PC-3 (cell line): ENCODE measurements around the gene CASP1. TPM values are rescaled to one million over a fixed set of nuclear protein-coding genes. Genes with fewer than 3 reads are reported as not detected.

Source experiments
- ATAC-seq: fragments of 200-7000 bp; cut with Tn5 transposase; 2 replicates; pipeline ENCODE4 v1.9.1; 2020; ENCODE audit warnings: mild to moderate bottlenecking, moderate library complexity
- BruUV-seq: library from RNA; stranded (reverse); fragments of 400-500 nt; replicated peaks from 2 replicates; lab custom pipeline; 2021; lab: Mats Ljungman, UMichigan
- CTCF ChIA-PET: fragments of 300-600 bp; sonication (Branson Sonifier 250); formaldehyde crosslinking; loops from one replicate; lab custom pipeline; 2022; ENCODE audit warnings: antibody characterized with exemption; lab: Charles Lee
- POLR2A ChIA-PET: fragments of 300-600 bp; sonication (Branson Sonifier 250); formaldehyde crosslinking; loops from one replicate; lab custom pipeline; 2022; ENCODE audit warnings: antibody characterized with exemption; ENCODE audit not compliant: unreplicated experiment; lab: Charles Lee
- DNase-seq: peaks from one replicate; pipeline ENCODE4 v3.0.0-alpha.2; 2015
- H2AFZ ChIP-seq: fragments of 300-600 bp; sonication (generic); 2 replicates; pipeline ENCODE4 v1.6.0; 2016; ENCODE audit warnings: antibody characterized with exemption, low read length
- H3F3A ChIP-seq: fragments of 300-600 bp; sonication (generic); one replicate; pipeline ENCODE4 v1.6.0; 2017; ENCODE audit warnings: antibody characterized with exemption, low read length, control low read depth, mild to moderate bottlenecking; ENCODE audit not compliant: unreplicated experiment
- H3K27ac ChIP-seq: fragments of 300-600 bp; sonication (generic); 2 replicates; pipeline ENCODE4 v1.5.1; 2016; ENCODE audit warnings: mild to moderate bottlenecking, low read length
- H3K27me3 ChIP-seq: fragments of 300-600 bp; sonication (generic); 2 replicates; pipeline ENCODE4 v1.6.1; 2016; ENCODE audit warnings: low read length, mixed read lengths
- H3K36me3 ChIP-seq: fragments of 300-600 bp; sonication (generic); 2 replicates; pipeline ENCODE4 v1.6.1; 2016; ENCODE audit warnings: low read depth, mixed run types, low read length, mixed read lengths
- H3K4me1 ChIP-seq: fragments of 300-600 bp; sonication (generic); 2 replicates; pipeline ENCODE4 v1.5.1; 2016; ENCODE audit warnings: low read length; ENCODE audit not compliant: insufficient read depth
- H3K4me2 ChIP-seq: fragments of 300-600 bp; sonication (generic); 2 replicates; pipeline ENCODE4 v1.6.0; 2016; ENCODE audit warnings: low read length
- H3K4me3 ChIP-seq: fragments of 300-600 bp; sonication (generic); 2 replicates; pipeline ENCODE4 v1.5.1; 2016; ENCODE audit warnings: mild to moderate bottlenecking, low read length, mixed read lengths
- H3K79me2 ChIP-seq: fragments of 300-600 bp; sonication (generic); 2 replicates; pipeline ENCODE4 v1.6.1; 2017; ENCODE audit warnings: low read length, mixed read lengths
- H3K9ac ChIP-seq: fragments of 300-600 bp; sonication (generic); 2 replicates; pipeline ENCODE4 v1.6.0; 2016; ENCODE audit warnings: mild to moderate bottlenecking, low read length
- H3K9me2 ChIP-seq: fragments of 300-600 bp; sonication (generic); replicated peaks from 2 replicates; pipeline ENCODE4 v1.6.1; 2016; ENCODE audit warnings: mixed run types, low read length, mixed read lengths
- H3K9me3 ChIP-seq: fragments of 300-600 bp; sonication (generic); 2 replicates; pipeline ENCODE4 v1.6.1; 2016; ENCODE audit warnings: low read length, mixed read lengths
- H4K20me1 ChIP-seq: fragments of 300-600 bp; sonication (generic); 2 replicates; pipeline ENCODE4 v1.6.1; 2016; ENCODE audit warnings: low read length, mixed read lengths
- CTCF ChIP-seq: fragments of 300-600 bp; sonication (generic); conservative IDR thresholded peaks from 2 replicates; pipeline ENCODE4 v1.5.1; 2017; ENCODE audit warnings: antibody characterized with exemption, low read depth, mild to moderate bottlenecking, low read length
- EZH2 ChIP-seq: fragments of 300-600 bp; sonication (generic); IDR thresholded peaks from one replicate; pipeline ENCODE4 v1.6.1; 2017; ENCODE audit warnings: antibody characterized with exemption, mild to moderate bottlenecking, low read length; ENCODE audit not compliant: unreplicated experiment
- EZH2phosphoT487 ChIP-seq: fragments of 300-600 bp; sonication (generic); IDR thresholded peaks from 2 replicates; pipeline ENCODE4 v1.6.1; 2018; ENCODE audit warnings: mild to moderate bottlenecking, antibody characterized with exemption, low read length, borderline replicate concordance
- intact Hi-C: fragments of 100-400 bp; cut with micrococcal nuclease; formaldehyde crosslinking; loops from 2 replicates; pipeline ENCODE4 v1.9.0; 2023
- total RNA-seq: library from RNA; depleted of rRNA; stranded (reverse); fragments of >200 nt; gene quantifications from 2 replicates; pipeline ENCODE4 v1.2.3, GENCODE V29; 2014

CASP1 gene
- total RNA-seq, 1 experiment from 2014 or later, result 0.33 TPM

GRCh38 chr11:105051559-105051958, 16.6 kb upstream of the CASP1 start:
- no peaks in the 10 kb centered on the region for H4K20me1 ChIP-seq
- ChIA-PET CTCF (no interaction called here), POLR2A (no interaction called here)
- no peaks in the 10 kb centered on the region for H3K9me3 ChIP-seq
- no peak for TF ChIP-seq CTCF
- no peak for TF ChIP-seq EZH2phosphoT487
- TF ChIP-seq EZH2, result no peak
- peaks cover 13% of the 10 kb centered on the region for H3K4me1 ChIP-seq
- H3K4me2 ChIP-seq, result no peak overlapping the region
- H3K27ac ChIP-seq, result no peak overlapping the region
- H3K9ac ChIP-seq, result no peak overlapping the region
- no TSS peak for BruUV-seq
- no peaks in the 10 kb centered on the region for H3K9me2 ChIP-seq
- H3K79me2 ChIP-seq, result no peaks in the 10 kb centered on the region
- DNase-seq, result no peak
- no peaks in the 10 kb centered on the region for H3F3A ChIP-seq
- no peaks in the 10 kb centered on the region for H3K36me3 ChIP-seq
- no peaks in the 10 kb centered on the region for H3K27me3 ChIP-seq
- no peak overlapping the region for H3K4me3 ChIP-seq
- no peak for ATAC-seq
- intact Hi-C loops, result no loop called here
- H2AFZ ChIP-seq, result no peak overlapping the region

- intact Hi-C loops, result loop anchor here (5.0 kb wide), 2 partner anchors 58 to 813 kb away; no protein-coding TSS in a partner anchor
Observed at GRCh38 chr11:105049481-105049880, 14.5 kb upstream of the CASP1 start.

GRCh38 chr11:105046898-105047579, 12.1 kb upstream of the CASP1 start:
- Histone ChIP-seq H3K27ac (peak overlapping the region; percentile 79), H2AFZ (peak overlapping the region; percentile 1; the same call in 1 of the 2 replicates), H3K4me2 (peak overlapping the region; percentile 47)

More at GRCh38 chr11:105049481-105049880, 14.5 kb upstream of the CASP1 start:
- H3K4me1 ChIP-seq, result peaks cover 16% of the 10 kb centered on the region
- no peaks in the 10 kb centered on the region for H3K9me2 ChIP-seq
- no peaks in the 10 kb centered on the region for H3K36me3 ChIP-seq
- H3F3A ChIP-seq, result no peaks in the 10 kb centered on the region
- no peak overlapping the region for H3K27ac ChIP-seq
- TF ChIP-seq EZH2phosphoT487, result no peak
- no peaks in the 10 kb centered on the region for H3K79me2 ChIP-seq
- CTCF ChIA-PET, result no interaction called here
- no peak overlapping the region for H3K4me3 ChIP-seq
- DNase-seq (no peak), ATAC-seq (no peak)
- no peaks in the 10 kb centered on the region for H4K20me1 ChIP-seq
- H3K9ac ChIP-seq, result no peak overlapping the region
- no peak overlapping the region for H2AFZ ChIP-seq
- H3K9me3 ChIP-seq, result no peaks in the 10 kb centered on the region
- no peak overlapping the region for H3K4me2 ChIP-seq
- no TSS peak for BruUV-seq
- POLR2A ChIA-PET, result no interaction called here
- H3K27me3 ChIP-seq, result no peaks in the 10 kb centered on the region

More at GRCh38 chr11:105046898-105047579, 12.1 kb upstream of the CASP1 start:
- Histone ChIP-seq H4K20me1 (no peaks in the 10 kb centered on the region), H3K27me3 (no peaks in the 10 kb centered on the region), H3K4me3 (no peak overlapping the region; the same call in 1 of the 2 replicates), H3K9me2 (no peaks in the 10 kb centered on the region), H3K4me1 (peaks cover 16% of the 10 kb centered on the region), H3K79me2 (no peaks in the 10 kb centered on the region), H3F3A (no peaks in the 10 kb centered on the region), H3K9me3 (no peaks in the 10 kb centered on the region), H3K36me3 (no peaks in the 10 kb centered on the region), H3K9ac (peak overlapping the region; percentile 46; the same call in 1 of the 2 replicates)
- ChIA-PET POLR2A (interaction anchor here (0.7 kb wide), 1 partner anchor 438 kb away, joined by 6 read pairs; no protein-coding TSS in a partner anchor), CTCF (interaction anchor here (0.7 kb wide), 1 partner anchor 134 kb away, joined by 3 read pairs; no protein-coding TSS in a partner anchor)
- BruUV-seq, result no TSS peak
- TF ChIP-seq EZH2phosphoT487 (no peak), CTCF (no peak), EZH2 (no peak)
- ATAC-seq (peak; percentile 98), DNase-seq (peak; percentile 96)
- intact Hi-C loops, result loop anchor here (1.0 to 5.0 kb wide), 7 partner anchors 60 to 815 kb away; partner anchors contain the start of gene CASP4
